Duodenal mucosa (tissue), 2 donors: Measurements from ENCODE around the gene CSNK1D.
A peak's percentile ranks its signal among the peaks of the same experiment; 100 is the strongest.

Experiments used
- H3K27ac ChIP-seq: one replicate; pipeline ENCODE4 v1.7.0; 2013; ENCODE audit warnings: low read depth, low read length
- H3K27me3 ChIP-seq, 2 donors: one replicate each; pipeline ENCODE4 v1.7.0; 2013; ENCODE audit warnings: low read length in 2 of 2, control low read depth in 1 of 2; ENCODE audit not compliant: insufficient read depth in 2 of 2, control insufficient read depth in 1 of 2
- H3K36me3 ChIP-seq, 2 donors: one replicate each; pipeline ENCODE4 v1.7.0; 2013; ENCODE audit warnings: low read length in 2 of 2, control low read depth in 1 of 2; ENCODE audit not compliant: insufficient read depth in 2 of 2, control insufficient read depth in 1 of 2
- H3K4me1 ChIP-seq, 2 donors: one replicate each; pipeline ENCODE4 v1.7.0; 2013; ENCODE audit warnings: low read length in 2 of 2, control low read depth in 1 of 2; ENCODE audit not compliant: insufficient read depth in 2 of 2, control insufficient read depth in 1 of 2
- H3K4me3 ChIP-seq, 2 donors: one replicate each; pipeline ENCODE4 v1.7.0; 2013; ENCODE audit warnings: low read length in 2 of 2, low read depth in 1 of 2
- H3K9ac ChIP-seq, 2 donors: one replicate each; pipeline ENCODE4 v1.7.0; 2013; ENCODE audit warnings: low read length in 2 of 2, low read depth in 1 of 2
- H3K9me3 ChIP-seq, 2 donors: one replicate each; pipeline ENCODE4 v1.7.0; 2013; ENCODE audit warnings: low read length in 2 of 2, control low read depth in 1 of 2; ENCODE audit not compliant: control insufficient read depth in 1 of 2

Gene CSNK1D

GRCh38 chr17:82238472-82239201, 34.9 kb downstream of the CSNK1D start:
- Histone ChIP-seq H3K9ac (peak overlapping the region in 1 of 2 donors; percentile 51), H3K27me3 (no peaks in the 10 kb centered on the region), H3K4me1 (peaks cover 63 to 79% of the 10 kb centered on the region in 2 donors), H3K36me3 (peaks cover 11 to 36% of the 10 kb centered on the region in 2 donors), H3K4me3 (peak overlapping the region; percentile 48 to 57), H3K27ac (no peak overlapping the region), H3K9me3 (no peaks in the 10 kb centered on the region)

- Histone ChIP-seq H3K4me3 (peak overlapping the region; percentile 48 to 57), H3K4me1 (peaks cover 60 to 72% of the 10 kb centered on the region in 2 donors), H3K9ac (peak overlapping the region in 1 of 2 donors; percentile 51)
Observed at GRCh38 chr17:82237746-82238471, 35.6 kb downstream of the CSNK1D start.

GRCh38 chr17:82237083-82237745, 36.3 kb downstream of the CSNK1D start:
- Histone ChIP-seq H3K27ac (no peak overlapping the region), H3K36me3 (peaks cover 0 to 21% of the 10 kb centered on the region in 2 donors), H3K27me3 (no peaks in the 10 kb centered on the region), H3K9ac (no peak overlapping the region), H3K4me3 (no peak overlapping the region), H3K4me1 (peaks cover 53 to 69% of the 10 kb centered on the region in 2 donors), H3K9me3 (no peaks in the 10 kb centered on the region)

More at GRCh38 chr17:82237746-82238471, 35.6 kb downstream of the CSNK1D start:
- H3K27ac ChIP-seq, result no peak overlapping the region
- peaks cover 4 to 28% of the 10 kb centered on the region in 2 donors for H3K36me3 ChIP-seq
- H3K27me3 ChIP-seq, result no peaks in the 10 kb centered on the region
- no peaks in the 10 kb centered on the region for H3K9me3 ChIP-seq

GRCh38 chr17:82236142-82236971, 37.1 kb downstream of the CSNK1D start:
- Histone ChIP-seq H3K4me1 (peaks cover 47 to 68% of the 10 kb centered on the region in 2 donors), H3K9me3 (no peaks in the 10 kb centered on the region), H3K36me3 (peaks cover 0 to 19% of the 10 kb centered on the region in 2 donors), H3K9ac (peak overlapping the region; percentile 18 to 58), H3K27ac (peak overlapping the region; percentile 32), H3K4me3 (no peak overlapping the region), H3K27me3 (no peaks in the 10 kb centered on the region)

- Histone ChIP-seq H3K9me3 (no peaks in the 10 kb centered on the region), H3K4me1 (peaks cover 41 to 64% of the 10 kb centered on the region in 2 donors), H3K4me3 (no peak overlapping the region), H3K36me3 (peaks cover 0 to 19% of the 10 kb centered on the region in 2 donors), H3K9ac (peak overlapping the region in 1 of 2 donors; percentile 18), H3K27me3 (no peaks in the 10 kb centered on the region), H3K27ac (no peak overlapping the region)
Observed at GRCh38 chr17:82235775-82236141, 37.7 kb downstream of the CSNK1D start.

- Histone ChIP-seq H3K27me3 (no peaks in the 10 kb centered on the region), H3K9ac (peak overlapping the region in 1 of 2 donors; percentile 18), H3K9me3 (no peaks in the 10 kb centered on the region), H3K36me3 (peaks cover 0 to 19% of the 10 kb centered on the region in 2 donors), H3K4me3 (no peak overlapping the region), H3K27ac (no peak overlapping the region), H3K4me1 (peaks cover 40 to 65% of the 10 kb centered on the region in 2 donors)
Observed at GRCh38 chr17:82235056-82235774, 38.3 kb downstream of the CSNK1D start.

- Histone ChIP-seq H3K27me3 (no peaks in the 10 kb centered on the region), H3K4me3 (no peak overlapping the region), H3K27ac (no peak overlapping the region), H3K4me1 (peaks cover 43 to 65% of the 10 kb centered on the region in 2 donors), H3K9ac (no peak overlapping the region), H3K36me3 (peaks cover 0 to 13% of the 10 kb centered on the region in 2 donors), H3K9me3 (no peaks in the 10 kb centered on the region)
Observed at GRCh38 chr17:82234211-82235055, 39.1 kb downstream of the CSNK1D start.

- Histone ChIP-seq H3K27ac (peak overlapping the region; percentile 10), H3K36me3 (peaks cover 0 to 7% of the 10 kb centered on the region in 2 donors), H3K9ac (no peak overlapping the region), H3K9me3 (no peaks in the 10 kb centered on the region), H3K4me3 (no peak overlapping the region), H3K27me3 (no peaks in the 10 kb centered on the region), H3K4me1 (peaks cover 32 to 55% of the 10 kb centered on the region in 2 donors)
Observed at GRCh38 chr17:82232876-82233785, 40.4 kb downstream of the CSNK1D start.
